Measurements from ENCODE around the gene ATP6V1D. TPM values are rescaled to one million over a fixed set of nuclear protein-coding genes. Genes with fewer than 3 reads are reported as not detected.
A peak's percentile ranks its signal among the peaks of the same experiment; 100 is the strongest.
"Not testable (repeated sequence)": the region's sequence is repeated elsewhere in the genome, so short reads cannot be mapped to it uniquely, and the experiment has no call there.

Gene ATP6V1D
- total RNA-seq, 2 donors from 2014 or later: 105 to 144 TPM

DNA sequence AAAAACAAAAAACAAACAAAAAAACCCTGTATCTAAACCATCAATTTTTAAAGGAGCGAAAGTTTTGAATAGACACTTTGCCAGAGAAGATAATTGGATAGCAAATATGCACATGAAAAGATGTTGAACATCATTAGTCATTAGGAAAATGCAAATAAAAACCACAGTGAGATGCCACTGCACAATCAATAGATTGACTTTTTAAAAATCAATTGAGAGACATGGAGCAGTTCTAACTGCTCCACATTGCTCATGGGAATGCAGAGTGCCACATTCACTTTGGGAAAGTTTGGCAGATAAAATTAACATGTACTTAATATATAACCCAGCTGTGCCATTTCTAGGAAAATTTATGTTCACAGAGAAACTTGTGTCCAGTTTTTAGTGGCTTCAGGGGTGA, 13.2 kb upstream of the ATP6V1D start:
- intact Hi-C loops (cut with DNase I): no loop called here
- no peak for ATAC-seq
- DNase-seq: no peak

DNA sequence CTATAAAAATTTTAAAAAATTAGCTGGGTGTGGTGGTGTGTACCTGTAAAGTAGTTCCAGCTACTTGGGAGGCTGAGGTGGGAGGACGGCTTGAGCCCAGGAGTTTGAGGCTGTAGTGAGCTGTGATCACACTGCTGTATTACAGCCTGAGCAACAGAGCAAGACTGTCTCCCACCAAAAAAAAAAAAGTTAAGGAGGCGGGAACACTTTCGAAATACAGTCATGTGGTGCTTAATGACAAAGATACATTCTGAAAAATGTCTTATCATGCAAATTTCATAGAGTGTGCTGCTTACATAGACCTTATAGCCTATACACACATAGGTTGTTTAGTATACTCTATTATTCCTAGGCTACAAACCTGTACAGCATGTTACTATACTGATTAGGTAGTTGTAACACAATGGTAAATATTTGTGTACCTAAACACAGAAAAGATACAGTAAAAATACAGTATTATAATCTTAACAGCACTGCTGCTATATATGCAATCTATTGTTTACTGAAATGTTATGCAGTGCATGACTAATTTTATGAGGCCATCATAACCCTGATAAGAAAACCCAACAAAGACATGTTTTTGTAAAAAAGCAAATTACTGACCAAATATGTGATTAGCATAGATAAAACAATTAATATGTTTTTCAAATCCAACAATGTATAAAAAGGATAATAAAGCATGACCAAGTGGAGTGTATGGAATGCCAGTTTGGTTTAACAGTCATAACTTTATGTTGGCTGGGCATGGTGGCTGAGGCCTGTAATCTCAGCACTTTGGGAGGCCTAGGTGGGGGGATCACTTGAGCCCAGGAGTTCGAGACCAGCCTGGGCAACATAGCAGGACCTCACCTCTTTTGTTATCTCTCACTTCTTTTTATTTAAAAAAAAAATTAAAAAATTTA, 11.9 kb upstream of the ATP6V1D start:
- intact Hi-C loops (cut with DNase I): no loop called here
- ATAC-seq (no peak), DNase-seq (no peak)

GRCh38 chr14:67370830-67371229, 11.2 kb upstream of the ATP6V1D start:
- ATAC-seq (no peak), DNase-seq (no peak)
- intact Hi-C loops (cut with DNase I): no loop called here

- intact Hi-C loops (cut with DNase I): no loop called here
- DNase-seq: no peak
- ATAC-seq: no peak
These were observed 5.9 kb upstream of the ATP6V1D start for GRCh38 chr14:67365476-67365875.

DNA sequence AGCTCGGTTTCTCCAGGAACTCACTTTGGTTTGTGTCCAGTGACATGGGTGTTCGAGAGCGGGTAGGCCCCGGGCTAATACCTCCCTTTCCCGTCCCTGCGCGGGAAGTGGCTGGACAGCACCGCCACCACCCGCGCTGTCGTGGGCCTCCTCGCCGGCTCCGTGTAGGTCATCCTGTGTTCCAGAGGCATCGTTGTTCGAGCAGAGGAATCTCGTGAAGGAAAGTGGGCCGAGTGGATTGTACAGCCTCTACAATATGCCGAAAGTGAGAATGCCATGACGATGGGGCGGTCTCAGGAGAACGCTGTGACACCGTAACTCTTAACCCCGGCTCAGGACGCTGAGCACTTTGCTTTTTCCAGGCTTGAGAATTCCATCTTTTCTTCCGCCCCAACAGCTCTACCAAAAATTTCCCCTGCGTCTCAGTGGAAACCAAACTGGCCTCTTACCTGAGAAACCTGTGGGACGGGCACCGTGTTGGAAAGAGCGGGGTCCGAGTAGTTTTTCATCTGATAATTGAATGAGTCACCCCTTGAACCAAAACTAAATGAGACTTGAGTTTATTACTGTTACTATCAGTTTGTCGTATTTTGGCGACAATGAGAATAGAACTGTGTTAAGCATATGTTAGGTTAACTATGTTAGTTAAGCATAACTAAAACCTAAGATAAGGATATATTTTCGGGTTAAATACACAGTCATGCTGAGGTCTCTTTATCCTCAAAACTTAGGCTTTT, 1.0 kb upstream of the ATP6V1D start:
- no peak for DNase-seq
- ATAC-seq: peak; percentile 38 to 56
- intact Hi-C loops (cut with DNase I): no loop called here

DNA sequence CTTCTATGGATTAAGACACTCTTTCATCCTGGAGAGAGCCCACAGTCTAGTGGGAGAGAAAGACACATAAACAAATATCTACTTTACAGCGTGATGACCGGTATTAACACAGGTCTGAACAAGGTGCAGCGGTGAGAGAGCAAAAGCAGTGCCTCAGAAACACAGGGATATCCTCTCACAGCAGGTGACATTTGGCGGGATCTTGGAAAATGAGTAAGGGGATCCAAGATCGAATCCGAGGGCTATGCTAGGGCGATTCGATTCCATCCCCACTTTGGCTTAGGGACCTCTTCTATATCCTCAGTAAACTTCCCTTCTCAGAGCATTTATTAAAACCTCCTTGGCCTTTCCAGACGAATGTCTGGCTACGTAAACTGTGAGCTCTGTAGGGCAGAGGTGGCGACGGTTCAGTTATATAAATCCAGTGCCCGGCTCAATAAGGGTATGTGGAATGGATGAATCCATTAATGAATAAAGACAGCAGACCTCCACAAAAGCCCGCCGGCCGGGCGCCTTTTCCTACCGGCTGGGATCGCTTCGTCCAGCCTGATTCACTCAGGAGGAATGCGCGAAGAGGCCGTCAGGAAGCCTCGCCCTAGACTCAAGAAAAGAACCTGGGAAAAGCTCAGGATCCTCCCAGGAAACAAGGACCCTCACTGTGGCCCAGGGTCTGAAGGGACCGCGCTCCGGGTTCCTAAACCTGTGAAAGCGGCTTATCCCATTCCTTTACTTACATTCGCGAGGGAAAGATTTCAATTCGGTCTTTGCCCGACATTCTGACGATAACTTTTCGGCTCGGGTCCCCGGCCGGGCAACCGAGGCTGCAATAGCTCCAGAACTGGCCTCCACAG, 455 bp downstream of the ATP6V1D start:
- intact Hi-C loops (cut with DNase I): no loop called here
- DNase-seq (peak; percentile 36), ATAC-seq (peak; percentile 4 to 14)

DNA sequence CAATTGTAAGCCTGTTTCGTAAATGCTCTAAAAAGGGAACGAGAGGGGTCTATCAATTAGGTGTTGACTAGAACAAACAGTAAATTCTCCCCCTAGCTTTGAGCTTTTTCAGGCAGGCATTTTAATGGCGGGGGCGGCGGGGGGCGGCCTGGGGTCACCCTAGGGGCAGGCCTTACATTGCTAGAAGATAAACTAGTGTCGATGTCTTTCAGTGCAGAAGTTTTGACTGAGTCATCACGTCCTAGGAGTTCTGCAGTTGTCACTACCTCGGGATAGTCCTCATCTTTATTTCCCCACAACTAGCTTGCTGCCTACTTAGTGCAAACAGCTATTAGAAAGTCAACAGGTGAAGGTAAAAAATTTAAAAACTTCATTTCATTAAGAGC, 1.6 kb downstream of the ATP6V1D start:
- intact Hi-C loops (cut with DNase I): no loop called here
- no peak for DNase-seq
- ATAC-seq: no peak

GRCh38 chr14:67357186-67357968, 2.2 kb downstream of the ATP6V1D start:
- ATAC-seq: no peak

DNA sequence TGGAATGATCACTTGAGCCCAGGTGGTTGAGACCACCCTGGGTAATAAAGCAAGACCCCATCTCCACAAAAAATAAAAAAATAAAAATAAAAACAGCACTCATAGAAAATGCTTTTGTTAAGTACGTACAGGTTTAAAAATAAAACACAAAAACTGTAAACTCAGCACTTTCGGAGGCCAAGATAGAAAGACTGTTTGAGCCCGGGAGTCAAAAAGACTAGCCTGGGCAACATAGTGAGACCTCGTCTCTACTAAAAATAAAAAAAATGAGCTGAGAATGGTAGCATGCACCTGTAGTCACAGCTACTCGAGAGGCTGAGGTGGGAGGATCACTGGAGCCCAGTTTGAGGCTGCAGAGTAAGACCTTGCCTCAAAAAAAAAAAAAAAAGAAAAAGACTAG, 7.5 kb downstream of the ATP6V1D start:
- DNase-seq: no peak
- intact Hi-C loops (cut with DNase I): no loop called here
- ATAC-seq: no peak

More at GRCh38 chr14:67357186-67357968, 2.2 kb downstream of the ATP6V1D start:
- intact Hi-C loops (cut with DNase I): no loop called here
- DNase-seq: no peak

DNA sequence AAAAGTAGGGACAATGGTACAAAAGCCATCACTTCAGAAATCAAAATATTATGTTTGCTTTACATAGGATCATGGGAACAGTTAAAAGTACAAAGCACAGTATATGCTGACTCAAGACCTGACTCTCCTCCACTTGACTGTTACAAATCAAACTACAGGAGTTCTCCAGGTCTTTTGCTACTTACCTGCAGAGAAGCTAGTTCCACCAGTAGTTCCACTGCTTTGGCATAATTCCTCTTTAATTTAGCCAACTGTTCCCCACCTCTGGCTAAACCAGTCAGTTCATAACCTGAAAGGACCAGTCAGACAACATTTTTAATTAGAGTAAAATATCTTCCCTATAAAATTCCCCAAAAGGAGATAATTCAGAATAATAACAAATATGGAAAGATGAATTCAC, 14.0 kb downstream of the ATP6V1D start:
- no peak for DNase-seq
- ATAC-seq: no peak
- intact Hi-C loops (cut with DNase I): no loop called here

DNA sequence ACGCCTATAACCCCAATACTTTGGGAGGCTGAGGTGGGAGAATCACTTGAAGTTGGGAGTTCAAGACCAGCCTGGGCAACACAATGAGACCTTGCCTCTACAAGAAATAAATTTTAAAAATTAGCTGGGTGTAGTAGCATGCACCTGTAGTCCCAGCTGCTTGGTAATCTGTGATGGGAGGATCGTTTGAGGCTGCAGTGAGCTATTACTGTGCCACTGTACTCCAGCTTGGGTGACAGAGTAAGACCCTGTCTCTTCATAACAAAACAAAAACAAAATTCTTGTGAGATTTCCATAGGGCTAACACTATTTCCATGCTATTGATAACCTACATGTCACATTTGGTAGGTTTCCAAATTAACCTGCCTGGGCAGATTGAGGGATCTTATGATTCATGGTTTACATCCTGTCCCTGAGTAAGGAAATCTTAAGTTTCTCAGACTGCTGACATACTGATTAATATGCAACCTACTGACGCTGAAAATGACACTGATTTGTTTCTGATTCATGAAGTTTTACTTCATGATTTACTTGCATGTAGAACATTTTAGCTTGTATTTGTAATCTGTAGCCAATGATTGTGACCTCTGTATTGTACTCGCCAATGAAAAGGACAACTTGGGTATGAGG, 15.9 kb downstream of the ATP6V1D start:
- intact Hi-C loops (cut with DNase I): no loop called here
- no peak for DNase-seq
- no peak for ATAC-seq

GRCh38 chr14:67341231-67341630, 18.4 kb downstream of the ATP6V1D start:
- intact Hi-C loops (cut with DNase I); DNase-seq: not testable (repeated sequence)

GRCh38 chr14:67335781-67336180, 23.8 kb downstream of the ATP6V1D start:
- intact Hi-C loops (cut with DNase I): no loop called here
- no peak for DNase-seq
- no peak for ATAC-seq

More at GRCh38 chr14:67341231-67341630, 18.4 kb downstream of the ATP6V1D start:
- ATAC-seq: not testable (repeated sequence)

- intact Hi-C loops (cut with DNase I): no loop called here
- ATAC-seq (no peak), DNase-seq (no peak)
These were observed 27.1 kb downstream of the ATP6V1D start for GRCh38 chr14:67332468-67332867.

DNA sequence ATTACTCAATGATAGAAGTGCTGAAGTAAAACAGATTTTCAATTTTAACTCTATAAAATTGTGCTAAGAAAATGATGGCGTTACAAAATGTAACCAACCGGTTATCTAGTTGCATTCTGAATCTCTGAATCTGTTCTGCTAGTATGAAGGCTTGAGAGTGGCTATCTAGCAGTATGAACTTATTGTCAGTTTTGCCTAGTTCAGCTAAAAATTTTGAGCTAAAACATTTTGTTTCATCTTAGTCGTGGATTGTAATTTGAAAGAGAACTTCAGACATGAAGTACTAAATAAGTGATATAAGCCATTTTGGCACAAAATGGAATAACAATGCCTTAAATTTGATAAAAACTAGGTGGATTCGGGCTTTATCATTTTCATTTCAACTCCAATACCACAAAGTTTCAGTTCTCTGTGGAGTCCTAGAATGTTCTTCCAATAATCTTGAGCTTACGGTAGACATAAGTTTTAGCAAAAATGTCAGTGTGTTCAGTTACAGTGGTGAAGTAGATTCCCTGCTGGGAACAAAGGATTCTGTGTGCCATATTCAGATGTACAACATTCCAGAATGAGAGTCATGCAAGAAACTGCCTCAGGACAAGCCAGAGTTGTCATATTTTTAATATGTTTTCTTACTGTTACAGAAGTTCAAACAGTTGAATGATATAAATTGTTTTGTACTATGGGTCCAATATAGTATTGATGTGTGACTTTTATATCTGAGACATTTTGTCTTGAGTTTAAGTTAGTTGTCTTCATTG, 28.1 kb downstream of the ATP6V1D start:
- DNase-seq: no peak

GRCh38 chr14:67329666-67330065, 29.9 kb downstream of the ATP6V1D start:
- ATAC-seq; DNase-seq; intact Hi-C loops (cut with DNase I): not testable (repeated sequence)

More for the DNA sequence above, 28.1 kb downstream of the ATP6V1D start:
- no peak for ATAC-seq
- intact Hi-C loops (cut with DNase I): no loop called here

GRCh38 chr14:67319142-67319541, 40.5 kb downstream of the ATP6V1D start:
- intact Hi-C loops (cut with DNase I): no loop called here
- no peak for DNase-seq
- ATAC-seq: no peak

GRCh38 chr14:67317822-67318221, 41.8 kb downstream of the ATP6V1D start:
- intact Hi-C loops (cut with DNase I): no loop called here
- no peak for DNase-seq
- ATAC-seq: no peak

Data from left cardiac atrium (tissue), 4 donors.